Suprapubic skin (tissue), 3 donors: ENCODE results near the gene KLHL30.

Experiments
- CTCF ChIP-seq, 2 donors: fragments of 200-600 bp in 1 of 2; fragments of 450-650 bp in 1 of 2; sonication (generic) in 1 of 2; IDR thresholded peaks; one replicate each; pipeline ENCODE4 v1.5.1; 2016 to 2019; ENCODE audit warnings: antibody characterized with exemption in 2 of 2, mild to moderate bottlenecking in 1 of 2, moderate library complexity in 1 of 2
- POLR2A ChIP-seq, 2 donors: fragments of 450-650 bp; IDR thresholded peaks; one replicate each; pipeline ENCODE4 v1.6.1; 2017; ENCODE audit warnings: antibody characterized with exemption in 2 of 2, mild to moderate bottlenecking in 2 of 2, moderate library complexity in 2 of 2

GRCh38 chr2:238090887-238091286 lies 47.6 kb upstream of the KLHL30 start:
- TF ChIP-seq CTCF (IDR thresholded peaks at IDR 0.05) (no peak), POLR2A (IDR thresholded peaks at IDR 0.05) (no peak)
